ENCODE data around the gene PLXNB3.

PLXNB3 gene

DNA sequence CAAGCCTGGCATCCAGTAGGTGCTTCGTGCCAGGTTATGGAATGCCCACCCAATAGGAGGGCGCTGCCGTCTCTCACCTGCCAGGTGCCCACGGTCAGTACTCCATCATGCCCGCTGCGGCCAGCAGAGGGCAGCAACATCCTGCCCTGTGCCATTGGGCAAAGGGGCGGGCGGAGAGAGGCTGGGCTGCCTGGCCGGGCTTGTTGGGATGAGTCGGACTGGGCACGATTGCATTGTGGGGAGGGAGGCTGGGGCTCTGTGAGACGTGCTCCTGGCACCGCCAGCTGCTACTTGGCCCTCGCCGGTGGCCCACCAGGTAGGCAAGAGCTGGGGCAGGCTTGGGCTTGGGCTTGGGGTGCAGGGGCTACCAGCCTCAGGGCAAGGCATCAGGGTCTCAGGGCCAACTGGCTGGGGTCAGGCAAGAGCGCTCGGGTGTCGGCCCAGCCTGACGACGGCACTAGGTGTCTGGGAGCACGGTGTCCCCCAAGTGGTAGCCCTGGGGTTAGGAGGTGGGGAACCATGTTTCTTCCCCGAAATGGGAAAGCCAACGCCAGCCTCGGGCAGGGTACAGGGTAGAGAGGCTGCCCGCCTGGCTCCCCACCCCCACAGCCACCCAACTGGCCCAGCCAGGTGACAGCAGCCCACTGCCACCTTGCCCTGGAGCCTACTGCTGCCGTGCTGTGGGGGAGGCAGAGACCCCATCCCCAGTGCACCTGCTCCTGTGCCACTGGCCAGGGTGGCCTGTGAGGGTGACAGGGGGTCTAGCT is at the start of gene PLXNB3:
TSS of gene PLXNB3 (plus strand) at position 261 of the 767 bp plus-strand sequence. CDS start 1,287 bp downstream, outside the sequence.
- DNase-seq (ENCODE audit: low read depth), result peak; percentile 62
- H3K4me3 ChIP-seq (ENCODE audit: control insufficient read depth, low read depth, low read length), result peak within 1 kb of the TSS; percentile 43
- TF ChIP-seq, protein P1, sequence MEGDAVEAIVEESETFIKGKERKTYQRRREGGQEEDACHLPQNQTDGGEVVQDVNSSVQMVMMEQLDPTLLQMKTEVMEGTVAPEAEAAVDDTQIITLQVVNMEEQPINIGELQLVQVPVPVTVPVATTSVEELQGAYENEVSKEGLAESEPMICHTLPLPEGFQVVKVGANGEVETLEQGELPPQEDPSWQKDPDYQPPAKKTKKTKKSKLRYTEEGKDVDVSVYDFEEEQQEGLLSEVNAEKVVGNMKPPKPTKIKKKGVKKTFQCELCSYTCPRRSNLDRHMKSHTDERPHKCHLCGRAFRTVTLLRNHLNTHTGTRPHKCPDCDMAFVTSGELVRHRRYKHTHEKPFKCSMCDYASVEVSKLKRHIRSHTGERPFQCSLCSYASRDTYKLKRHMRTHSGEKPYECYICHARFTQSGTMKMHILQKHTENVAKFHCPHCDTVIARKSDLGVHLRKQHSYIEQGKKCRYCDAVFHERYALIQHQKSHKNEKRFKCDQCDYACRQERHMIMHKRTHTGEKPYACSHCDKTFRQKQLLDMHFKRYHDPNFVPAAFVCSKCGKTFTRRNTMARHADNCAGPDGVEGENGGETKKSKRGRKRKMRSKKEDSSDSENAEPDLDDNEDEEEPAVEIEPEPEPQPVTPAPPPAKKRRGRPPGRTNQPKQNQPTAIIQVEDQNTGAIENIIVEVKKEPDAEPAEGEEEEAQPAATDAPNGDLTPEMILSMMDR (conservative IDR thresholded peaks at IDR 0.05; ENCODE audit: control insufficient read depth, insufficient read depth, low read depth, low read length), result peak; percentile 69

GRCh38 chrX:153714256-153714655 is 49.8 kb upstream of the PLXNB3 start:
- H3K4me3 ChIP-seq (ENCODE audit: control insufficient read depth, low read depth, low read length), result no peak overlapping the region
- no peak for DNase-seq (ENCODE audit: low read depth)
- TF ChIP-seq, protein P1 (conservative IDR thresholded peaks at IDR 0.05; ENCODE audit: control insufficient read depth, insufficient read depth, low read depth, low read length), result no peak

GRCh38 chrX:153717445-153717844 is 46.6 kb upstream of the PLXNB3 start:
- no peak for DNase-seq (ENCODE audit: low read depth)
- TF ChIP-seq, protein P1 (conservative IDR thresholded peaks at IDR 0.05; ENCODE audit: control insufficient read depth, insufficient read depth, low read depth, low read length), result no peak
- no peak overlapping the region for H3K4me3 ChIP-seq (ENCODE audit: control insufficient read depth, low read depth, low read length)

- no peak for DNase-seq (ENCODE audit: low read depth)
- H3K4me3 ChIP-seq (ENCODE audit: control insufficient read depth, low read depth, low read length), result no peak overlapping the region
- TF ChIP-seq, protein P1 (conservative IDR thresholded peaks at IDR 0.05; ENCODE audit: control insufficient read depth, insufficient read depth, low read depth, low read length), result no peak
Measured at GRCh38 chrX:153719238-153719637, 44.8 kb upstream of the PLXNB3 start.

DNA sequence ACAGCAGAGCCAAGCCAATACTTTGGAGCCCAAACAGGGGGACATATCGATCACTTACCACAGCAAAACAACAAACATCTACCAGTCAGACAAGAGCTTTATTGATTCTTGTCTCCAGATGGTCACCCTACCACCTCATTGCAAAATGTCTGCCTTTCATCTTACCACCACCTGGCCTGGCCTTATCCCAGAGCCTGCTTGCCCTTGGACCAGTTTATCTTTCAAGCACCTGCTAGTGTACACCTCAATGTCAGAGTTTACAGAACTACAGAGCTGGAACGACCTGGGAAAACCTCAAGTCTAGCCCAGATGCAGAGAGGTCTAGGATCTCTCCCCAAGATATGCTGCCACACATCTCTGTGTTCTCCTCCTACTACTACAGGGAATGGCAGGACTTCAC is 44.3 kb upstream of the PLXNB3 start:
- no peak for DNase-seq (ENCODE audit: low read depth)
- TF ChIP-seq, protein P1 (conservative IDR thresholded peaks at IDR 0.05; ENCODE audit: control insufficient read depth, insufficient read depth, low read depth, low read length), result no peak
- H3K4me3 ChIP-seq (ENCODE audit: control insufficient read depth, low read depth, low read length), result no peak overlapping the region

- peak; percentile 42 for DNase-seq (ENCODE audit: low read depth)
- TF ChIP-seq, protein P1 (conservative IDR thresholded peaks at IDR 0.05; ENCODE audit: control insufficient read depth, insufficient read depth, low read depth, low read length), result no peak
Measured at GRCh38 chrX:153722704-153723350, 41.2 kb upstream of the PLXNB3 start.

More at GRCh38 chrX:153722704-153723350, 41.2 kb upstream of the PLXNB3 start:
- peak overlapping the region; percentile 59 for H3K4me3 ChIP-seq (ENCODE audit: control insufficient read depth, low read depth, low read length)

Measured in fibroblast of mammary gland (primary cell).